Body of pancreas (tissue), 4 donors: ENCODE data around the gene UFC1.

Source experiments
- CTCF ChIP-seq, 7 experiments: fragments of 450-650 bp in 4 of 7; fragments of 200-600 bp in 3 of 7; sonication (generic) in 3 of 7; IDR thresholded peaks; one replicate each; pipeline ENCODE4 v1.5.1; 2016 to 2019; ENCODE audit warnings: antibody characterized with exemption in 7 of 7
- POLR2A ChIP-seq, 3 donors: fragments of 450-650 bp; IDR thresholded peaks; one replicate each; pipeline ENCODE4 v1.6.1; 2016; ENCODE audit warnings: antibody characterized with exemption in 3 of 3, mild to moderate bottlenecking in 2 of 3

GRCh38 chr1:161128591-161129420 is 25.0 kb upstream of the UFC1 start:
- TF ChIP-seq POLR2A (IDR thresholded peaks at IDR 0.05): no peak
- TF ChIP-seq CTCF (IDR thresholded peaks at IDR 0.05): no peak
